Caki2 (cell line): Measurements from ENCODE around the gene ST3GAL5. TPM values are rescaled to one million over a fixed set of nuclear protein-coding genes. Genes with fewer than 3 reads are reported as not detected.

Source experiments
- DNase-seq: peaks from one replicate; pipeline ENCODE4 v3.0.0-alpha.2; 2015; ENCODE audit warnings: low read depth
- in situ Hi-C: cut with HindIII; loops from 2 replicates; pipeline ENCODE4 v1.10.0; 2016; ENCODE audit warnings: low sequenced_read_pairs, low pct_unique_long_range_greater_than_20kb, mixed read lengths
- total RNA-seq: library from RNA; depleted of rRNA; stranded (reverse); fragments of >200 nt; shearing (Covaris generic); gene quantifications from 2 replicates; pipeline ENCODE4 v1.2.3, GENCODE V29; 2014; ENCODE audit warnings: low replicate concordance; rRNA removed

Gene ST3GAL5
- total RNA-seq, 1 experiment from 2014 or later, result 17.5 TPM

DNA sequence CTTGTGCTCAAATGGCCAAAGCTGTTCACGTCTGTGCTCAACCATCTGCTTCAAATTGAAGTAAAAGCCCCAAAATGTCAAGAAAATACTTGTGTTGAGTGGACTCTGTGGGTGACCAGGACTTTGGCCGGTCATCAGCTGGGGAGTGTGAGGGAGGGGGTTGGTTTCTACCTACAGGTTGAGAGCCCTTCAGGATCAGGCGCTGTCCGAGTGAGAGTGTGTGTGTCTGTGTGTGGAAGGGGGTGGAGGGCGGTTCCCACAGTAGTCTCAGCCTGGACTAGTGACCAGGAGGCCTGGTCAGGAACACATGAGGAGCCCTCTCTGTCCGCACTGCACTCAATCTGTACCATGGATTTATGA, 100.8 kb downstream of the ST3GAL5 start:
- in situ Hi-C loops, result no loop called here
- no peak for DNase-seq

- in situ Hi-C loops, result no loop called here
Observed at GRCh38 chr2:85787282-85787980, 101.4 kb downstream of the ST3GAL5 start.

More at GRCh38 chr2:85787282-85787980, 101.4 kb downstream of the ST3GAL5 start:
- DNase-seq, result no peak

Other genes starting within 250 kb of the ST3GAL5 start
- not detected in 2 replicates for gene SFTPB, start 220.8 kb downstream of the ST3GAL5 start, total RNA-seq
- gene GNLY, start 194.6 kb downstream of the ST3GAL5 start, total RNA-seq, result not detected in 2 replicates
- 7.5 and 12.9 TPM in 2 replicates for gene ATOH8, start 135.0 kb downstream of the ST3GAL5 start, total RNA-seq
- gene POLR1A, start 216.9 kb upstream of the ST3GAL5 start, total RNA-seq, result 13.5 and 16.4 TPM in 2 replicates
- gene PTCD3, start 217.2 kb upstream of the ST3GAL5 start, total RNA-seq, result 55.5 and 59.2 TPM in 2 replicates